Embryonic facial prominence (tissue), 1 donor: ENCODE data around the gene PPM1H.
A peak's percentile ranks its signal among the peaks of the same experiment; 100 is the strongest.

Experiments used
- DNase-seq: peaks from one replicate; pipeline ENCODE4 v3.0.0-alpha.2; 2016; ENCODE audit errors: extremely low spot score

PPM1H gene

DNA sequence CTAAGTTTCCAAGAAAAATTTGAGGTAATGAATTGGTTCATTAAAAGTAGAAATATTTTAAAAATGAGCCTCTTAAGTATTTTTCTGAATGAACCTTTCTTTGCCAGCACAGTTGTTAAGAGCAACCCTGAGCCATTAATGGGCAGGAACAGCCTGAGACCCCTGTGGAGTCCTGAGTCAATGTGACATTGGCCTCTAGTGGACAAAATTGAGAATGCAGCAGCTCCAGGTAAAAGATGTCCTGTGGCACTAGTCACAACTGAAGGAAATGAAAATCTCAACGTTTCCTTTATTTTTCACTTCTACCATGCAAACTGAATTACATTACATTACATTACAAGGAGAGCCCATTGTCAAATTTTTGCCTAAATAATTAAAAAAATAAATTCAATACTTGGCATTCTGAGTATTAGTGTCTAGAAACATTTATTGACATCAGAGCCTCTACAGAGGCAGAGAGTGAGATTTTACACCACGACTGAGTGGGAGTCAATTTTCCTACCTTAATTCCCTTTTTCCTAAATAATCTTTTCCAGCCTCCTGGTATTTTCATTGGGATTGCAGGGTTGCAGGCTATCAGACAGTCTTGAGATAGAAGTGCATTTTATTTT lies 135.7 kb downstream of the PPM1H start:
- DNase-seq: no peak

DNA sequence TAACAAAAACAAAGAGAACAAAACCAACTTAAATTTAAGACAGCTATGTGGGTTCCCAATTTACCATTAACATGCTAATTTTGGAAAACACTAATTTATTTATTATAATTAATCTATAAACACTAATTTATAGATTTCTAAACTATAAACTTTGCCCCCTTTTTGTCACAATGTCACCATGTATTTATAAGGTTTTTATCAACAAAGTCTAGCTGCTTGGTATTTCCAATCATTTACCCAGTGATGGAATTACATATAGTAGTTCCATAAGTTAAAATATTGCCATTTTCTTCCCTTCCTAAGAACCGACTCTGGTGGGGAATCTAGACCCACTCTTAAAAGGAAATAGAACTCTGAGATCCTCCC lies 140.7 kb downstream of the PPM1H start:
- no peak for DNase-seq

DNA sequence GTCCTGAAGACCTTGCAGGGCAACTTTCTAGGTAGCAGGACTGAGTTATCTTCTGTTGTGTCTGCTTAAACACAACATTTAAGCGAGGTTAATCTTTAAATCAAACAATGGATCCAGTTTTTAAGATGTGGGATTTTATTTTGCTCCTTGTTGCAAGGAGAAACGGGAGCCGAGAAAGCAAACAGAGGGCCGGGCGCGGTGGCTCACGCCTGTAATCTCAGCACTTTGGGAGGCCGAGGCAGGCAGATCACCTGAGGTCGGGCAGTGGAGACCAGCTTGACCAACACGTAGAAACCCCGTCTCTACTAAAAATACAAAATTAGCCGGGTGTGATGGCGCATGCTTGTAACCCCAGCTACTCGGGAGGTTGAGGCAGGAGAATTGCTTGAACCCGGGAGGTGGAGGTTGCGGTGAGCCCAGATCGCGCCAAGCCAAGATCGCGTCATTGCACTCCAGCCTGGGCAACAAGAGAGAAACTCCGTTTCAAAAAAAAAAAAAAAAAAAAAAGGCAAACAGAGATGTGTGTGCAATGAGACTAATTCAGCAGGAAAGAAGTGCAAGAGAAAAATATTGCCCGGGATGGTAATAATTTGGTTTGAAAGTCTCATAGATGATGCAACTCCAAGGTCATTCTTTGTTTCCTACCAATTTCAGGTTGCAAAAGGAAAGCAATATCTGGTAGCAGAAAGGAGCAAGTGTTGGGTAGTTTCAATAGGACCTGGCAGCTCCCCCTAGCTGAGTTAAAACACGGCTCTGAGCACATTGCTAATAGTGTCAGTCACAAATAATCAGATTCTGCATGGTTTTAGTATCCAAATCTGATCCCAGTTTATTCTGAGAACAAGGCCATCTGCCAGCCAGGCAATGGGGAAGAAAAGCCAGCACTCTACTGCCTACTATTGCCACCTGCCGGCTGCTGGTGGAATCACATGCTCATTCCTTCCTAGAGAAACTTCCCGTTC lies 141.4 kb downstream of the PPM1H start:
- DNase-seq: peak; percentile 92

DNA sequence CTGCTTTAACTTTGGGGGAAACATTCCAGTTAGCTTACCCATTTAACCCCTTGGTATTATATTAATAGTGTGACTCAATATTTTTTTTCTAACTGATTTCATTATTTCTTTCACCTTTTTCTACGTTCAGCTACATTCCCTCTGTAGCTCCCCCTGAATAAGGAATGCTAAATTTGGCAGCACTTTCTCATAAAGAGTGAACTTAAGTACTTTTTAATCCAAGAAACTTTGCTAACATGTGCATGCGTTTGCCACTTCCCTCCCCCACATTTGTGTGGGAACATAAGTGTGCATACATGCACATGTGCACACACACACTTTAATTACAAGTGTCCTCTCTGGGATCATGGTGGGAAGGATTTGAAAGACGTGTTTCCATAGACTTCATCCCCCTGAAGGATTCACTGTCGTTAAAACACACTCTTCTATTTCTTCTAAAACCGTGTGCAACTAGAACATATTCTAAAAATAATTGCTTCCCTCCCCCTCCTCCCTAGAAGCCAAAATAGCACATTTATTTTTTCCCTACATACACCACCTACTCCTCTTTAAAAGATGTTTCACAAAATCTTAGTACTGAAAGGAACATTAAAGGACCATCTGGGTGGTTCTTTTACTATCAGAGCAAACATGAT lies 142.6 kb downstream of the PPM1H start:
- DNase-seq: no peak

DNA sequence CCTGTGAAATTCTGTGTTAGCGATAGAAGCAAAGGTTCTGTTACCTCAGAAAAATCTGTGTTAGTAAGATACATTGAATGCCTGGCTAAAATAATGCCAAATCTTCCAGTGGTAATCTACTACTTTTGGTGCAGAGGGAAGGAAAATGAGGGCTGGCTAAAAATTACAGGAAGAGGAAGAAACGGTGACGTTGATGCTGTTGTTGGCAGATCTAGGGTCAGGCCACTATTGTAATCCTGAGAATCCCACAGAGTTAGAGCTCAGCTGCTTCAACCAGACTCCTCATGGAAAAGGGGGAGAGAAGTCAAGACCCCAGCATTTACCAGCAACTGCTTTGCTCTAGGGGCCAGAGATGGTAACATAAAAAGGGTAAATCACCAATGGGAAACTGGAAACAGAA lies 145.1 kb downstream of the PPM1H start:
- no peak for DNase-seq

DNA sequence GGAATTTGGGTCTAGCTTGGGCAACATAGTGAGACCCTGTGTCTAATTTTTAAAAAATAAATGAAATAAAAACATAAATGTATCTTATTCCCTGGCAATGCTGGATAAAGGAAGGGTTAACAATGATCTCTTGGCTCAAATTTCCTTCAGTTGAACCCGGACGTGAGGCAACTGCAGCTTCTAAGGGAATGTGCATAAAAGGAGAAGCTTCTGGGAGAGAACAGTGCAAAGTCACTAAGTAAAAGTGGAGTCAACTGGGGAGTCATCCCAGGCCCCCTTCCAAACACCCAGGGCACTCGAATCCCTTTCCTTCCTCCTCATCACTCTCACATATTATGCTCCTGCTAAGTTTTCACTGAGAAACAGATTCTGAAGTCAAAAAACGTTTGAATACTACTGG lies 147.3 kb downstream of the PPM1H start:
- DNase-seq: no peak

DNA sequence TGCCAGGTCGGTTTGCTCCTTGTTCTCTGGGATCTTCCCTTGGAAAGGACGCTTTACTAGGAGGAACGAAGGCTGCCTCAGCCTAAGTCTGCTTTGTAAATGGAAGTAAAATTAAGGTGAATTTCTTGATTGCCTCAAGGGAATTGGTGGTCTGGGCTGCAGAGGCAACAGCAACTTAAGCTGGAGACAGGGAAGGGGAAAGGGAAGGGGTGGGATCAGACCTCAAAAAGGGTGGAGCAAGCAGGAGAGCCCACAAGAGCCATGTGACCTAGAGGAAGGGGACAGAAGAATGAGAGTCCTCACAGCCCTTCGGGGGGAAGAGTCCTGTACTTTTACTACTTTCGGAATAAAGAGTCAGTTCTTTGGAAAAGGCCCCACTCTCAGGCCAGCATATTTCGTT lies 147.9 kb downstream of the PPM1H start:
- no peak for DNase-seq

DNA sequence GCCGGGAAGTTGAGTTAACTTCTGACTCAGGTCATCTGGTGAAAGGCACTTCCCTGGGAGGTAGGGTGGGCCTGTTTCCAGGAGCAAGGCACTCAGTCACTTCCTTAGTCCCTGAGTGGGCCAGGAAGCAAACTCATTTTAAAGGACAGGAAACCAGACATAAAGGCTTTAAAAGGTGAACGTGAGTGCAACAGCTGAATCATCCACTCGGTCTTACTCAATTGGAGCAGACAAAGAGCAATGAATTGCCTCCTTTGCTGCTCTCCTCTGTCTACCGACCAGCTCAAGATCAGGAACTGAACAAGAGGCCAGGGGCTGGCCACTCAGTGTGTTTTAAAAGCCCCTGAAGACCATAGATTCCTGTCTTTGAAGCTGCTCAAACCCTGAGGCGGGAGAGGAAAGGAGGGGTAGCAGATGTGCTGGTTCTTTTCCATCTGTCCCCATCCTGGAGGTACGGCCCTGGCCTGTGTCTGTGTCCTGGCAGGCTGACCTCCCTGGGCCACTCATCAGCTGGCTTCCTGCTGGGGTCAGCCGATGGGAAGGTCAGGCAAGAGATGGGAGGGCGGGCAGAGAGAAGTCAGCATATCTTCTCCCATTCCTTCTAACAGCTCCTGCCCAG lies 148.9 kb downstream of the PPM1H start:
- no peak for DNase-seq

DNA sequence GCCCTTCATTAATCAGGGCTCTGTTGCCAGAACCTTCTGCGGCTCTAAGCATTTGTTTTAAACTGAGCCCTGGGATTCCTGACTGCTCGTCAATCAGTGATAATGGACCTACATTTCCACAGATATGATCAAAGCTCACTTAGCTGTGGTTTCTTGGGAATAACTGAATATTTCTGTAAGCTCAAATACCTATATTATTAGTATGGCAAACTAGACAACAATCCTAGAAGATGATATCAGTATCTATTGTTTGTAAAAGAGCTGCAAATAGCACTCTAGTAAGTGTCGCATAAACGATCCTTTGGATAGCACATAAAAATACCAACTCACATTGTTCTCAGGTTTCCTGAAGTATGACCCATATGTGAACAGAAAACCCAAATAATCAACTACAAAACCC lies 150.4 kb downstream of the PPM1H start:
- no peak for DNase-seq

DNA sequence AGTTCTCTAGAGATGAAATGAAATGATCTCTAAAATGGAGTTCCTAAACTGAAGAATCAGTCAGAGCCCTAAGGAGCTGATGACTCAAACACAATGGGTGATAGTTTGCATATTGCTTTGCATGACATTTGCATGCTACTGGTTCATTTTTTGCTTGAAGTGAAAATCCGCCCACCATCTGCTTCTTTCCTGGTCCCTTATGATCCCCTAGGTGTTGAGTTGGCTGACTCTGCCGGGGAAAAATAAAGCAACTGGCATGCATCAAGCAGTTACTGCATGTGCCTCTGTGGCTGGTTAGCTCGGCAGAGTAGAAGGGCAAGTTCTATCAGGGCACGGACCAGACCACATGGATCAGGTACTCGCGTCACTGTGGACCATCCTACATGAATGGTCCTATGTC lies 151.1 kb downstream of the PPM1H start:
- no peak for DNase-seq

DNA sequence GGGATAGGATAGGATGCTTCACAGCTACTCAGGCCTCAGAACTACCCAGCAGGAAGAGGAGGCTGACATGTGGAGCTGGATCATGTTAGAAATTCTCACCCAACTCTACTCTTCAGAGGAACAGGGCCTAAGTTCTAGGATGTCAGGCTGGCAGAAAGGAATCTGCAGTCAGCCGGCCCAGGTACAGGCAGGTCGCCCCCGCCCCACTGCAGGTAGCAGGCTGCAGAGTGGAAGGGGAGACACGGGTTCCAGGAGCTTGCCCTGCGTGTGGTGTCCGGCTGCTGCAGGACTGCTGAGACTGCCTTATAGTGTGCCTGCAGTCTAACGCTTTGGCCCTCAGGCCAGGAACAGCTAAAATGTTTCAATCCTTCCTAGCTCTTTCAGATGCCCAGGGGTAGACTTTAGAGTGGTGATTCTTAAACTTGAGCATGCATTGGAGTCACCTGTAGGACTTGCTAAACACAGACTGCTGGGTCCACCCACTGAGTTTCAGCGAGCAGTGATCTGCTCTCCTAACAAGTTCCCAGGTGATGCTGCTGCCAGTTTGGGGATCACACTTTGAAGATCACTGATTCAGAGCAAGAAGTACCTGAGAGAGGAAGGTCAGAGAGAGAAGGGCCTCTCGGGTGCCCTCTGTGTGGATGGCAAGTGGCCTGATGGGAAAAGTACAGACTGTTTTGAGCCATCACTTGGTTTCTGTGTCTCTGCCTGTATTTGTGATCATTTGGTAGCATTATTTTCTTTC lies 153.6 kb downstream of the PPM1H start:
- DNase-seq: no peak

DNA sequence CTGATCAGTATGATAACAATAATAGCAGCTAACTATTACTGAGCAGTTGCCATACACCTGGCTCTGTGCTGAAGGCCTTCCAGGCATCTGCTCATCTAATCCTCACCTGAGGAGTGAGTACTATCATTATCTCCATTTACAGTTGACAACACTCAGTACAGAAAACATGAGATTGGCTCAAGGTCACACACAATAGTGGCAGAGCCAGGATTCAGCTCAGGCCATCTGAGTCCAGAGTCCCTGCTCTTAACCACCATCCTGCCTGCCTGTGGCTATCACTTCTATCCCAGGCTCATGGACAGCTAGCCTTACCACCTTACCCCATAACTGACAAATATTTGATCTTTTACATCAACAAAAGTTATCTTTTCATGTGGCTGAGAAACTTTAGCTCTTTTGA lies 155.5 kb downstream of the PPM1H start:
- no peak for DNase-seq

DNA sequence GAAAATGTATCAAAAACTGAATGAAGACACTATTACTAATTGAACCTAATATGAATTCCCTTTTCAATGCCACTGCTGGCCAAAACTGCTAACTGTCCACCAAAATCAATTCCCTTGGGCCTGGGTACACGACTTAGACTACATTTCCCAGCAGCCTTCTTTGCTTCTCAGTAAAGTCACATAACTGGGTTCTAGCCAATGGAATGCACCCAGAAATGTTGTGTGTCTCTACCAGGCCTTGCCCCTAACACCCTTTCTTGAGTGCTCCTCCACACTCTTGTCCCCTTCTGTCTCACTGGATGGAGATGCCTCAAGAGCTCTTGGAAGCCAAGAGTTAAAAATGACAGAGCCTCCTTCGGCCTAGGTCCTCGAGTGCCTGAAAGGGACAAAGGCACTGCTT lies 156.8 kb downstream of the PPM1H start:
- DNase-seq: no peak

DNA sequence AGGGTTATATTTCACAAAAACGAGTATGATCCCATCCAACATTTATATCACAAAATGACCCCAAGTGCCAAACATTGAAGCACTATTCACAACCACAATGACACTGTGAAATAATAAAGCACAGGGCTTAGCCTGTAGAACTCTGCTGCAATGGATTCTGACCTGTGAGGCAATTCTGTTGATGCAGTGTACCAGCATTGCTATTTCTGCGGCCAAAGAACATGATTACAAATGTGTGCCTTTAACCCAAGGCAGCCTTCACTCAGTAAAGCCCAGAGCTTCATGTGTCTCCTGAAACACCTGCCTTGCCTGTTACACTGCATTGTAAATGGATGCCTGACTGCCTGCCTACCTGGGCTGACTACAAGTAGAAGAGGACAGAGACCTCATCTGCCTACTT lies 158.0 kb downstream of the PPM1H start:
- DNase-seq: no peak

DNA sequence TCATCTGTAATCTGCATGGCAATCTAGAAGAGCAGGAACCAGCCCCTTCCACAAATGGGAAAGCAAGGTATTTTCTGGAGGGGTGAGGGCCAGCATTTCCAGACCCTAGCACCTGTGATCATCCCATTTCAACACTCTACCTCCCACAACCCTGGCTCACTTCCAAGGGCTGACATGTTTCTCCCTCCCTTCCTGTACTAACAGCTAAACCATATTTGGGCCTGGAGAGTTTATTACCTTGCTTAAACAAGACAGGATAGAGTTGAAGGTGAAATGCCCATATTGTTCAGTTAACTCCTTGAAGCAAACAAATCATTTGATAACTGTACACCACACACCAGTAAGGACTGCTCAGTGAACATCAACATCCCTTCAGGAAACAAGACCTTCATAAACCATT lies 158.4 kb downstream of the PPM1H start:
- DNase-seq: no peak

DNA sequence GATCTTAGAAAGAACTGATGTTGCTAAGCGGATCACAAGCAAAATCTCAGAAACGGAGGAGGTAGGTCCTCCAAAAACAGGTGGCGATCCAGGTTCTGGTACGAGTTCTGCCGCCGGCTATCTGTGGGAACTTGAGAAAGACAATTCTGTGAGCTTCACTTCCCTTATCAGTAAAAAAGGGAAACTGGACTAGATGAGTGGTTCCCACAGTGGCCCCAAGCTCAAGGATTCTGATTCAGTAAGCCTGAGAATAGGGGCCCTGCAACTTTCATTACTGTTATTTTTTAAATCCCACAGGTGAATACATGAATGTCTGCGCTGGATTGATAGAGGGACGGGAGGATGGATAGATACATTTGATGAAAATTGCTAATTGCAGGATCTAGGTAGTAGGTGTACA lies 160.2 kb downstream of the PPM1H start:
- DNase-seq: no peak

DNA sequence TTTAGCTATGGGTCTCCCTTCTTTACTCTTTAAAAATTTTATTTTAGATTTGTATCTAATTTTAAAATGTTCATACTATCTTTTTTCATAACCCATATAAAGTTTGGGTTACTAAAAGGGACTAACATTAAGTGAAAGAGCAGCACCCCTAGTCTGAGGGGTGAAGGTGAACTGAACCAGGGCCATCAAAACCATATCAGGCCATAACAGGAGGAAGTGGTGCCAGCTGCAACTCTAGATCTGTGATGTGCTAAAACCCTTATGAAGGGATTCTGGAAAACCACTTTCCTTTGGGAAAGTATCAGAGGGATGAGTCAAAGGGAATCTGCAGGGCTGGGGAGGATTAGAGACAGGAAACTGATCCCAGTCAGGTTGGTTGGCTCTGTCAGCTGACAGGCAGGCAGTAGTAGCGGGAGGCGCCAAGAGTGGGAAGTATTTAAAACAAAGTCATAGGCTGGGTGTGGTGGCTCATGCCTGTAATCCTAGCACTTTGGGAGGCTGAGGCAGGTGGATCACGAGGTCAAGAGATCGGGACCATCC lies 162.5 kb downstream of the PPM1H start:
- no peak for DNase-seq

DNA sequence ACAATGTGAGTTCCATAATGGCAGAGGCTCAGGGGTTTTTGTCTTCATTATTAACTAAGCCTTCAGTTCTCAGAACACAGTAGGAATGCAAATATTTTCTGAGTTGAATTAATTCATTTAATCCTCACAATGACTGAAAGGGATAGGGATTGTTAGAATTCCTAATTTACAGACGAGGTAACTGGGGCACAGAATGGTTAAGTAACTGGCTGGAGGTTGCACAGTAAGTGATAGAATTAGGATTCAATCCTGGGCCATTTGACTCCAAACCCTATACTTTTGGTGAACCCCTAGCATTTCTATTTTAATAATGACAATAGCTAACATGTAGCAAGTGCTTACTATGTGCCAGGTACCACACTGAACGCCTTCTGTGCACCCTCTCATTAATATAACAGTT lies 163.1 kb downstream of the PPM1H start:
- no peak for DNase-seq

DNA sequence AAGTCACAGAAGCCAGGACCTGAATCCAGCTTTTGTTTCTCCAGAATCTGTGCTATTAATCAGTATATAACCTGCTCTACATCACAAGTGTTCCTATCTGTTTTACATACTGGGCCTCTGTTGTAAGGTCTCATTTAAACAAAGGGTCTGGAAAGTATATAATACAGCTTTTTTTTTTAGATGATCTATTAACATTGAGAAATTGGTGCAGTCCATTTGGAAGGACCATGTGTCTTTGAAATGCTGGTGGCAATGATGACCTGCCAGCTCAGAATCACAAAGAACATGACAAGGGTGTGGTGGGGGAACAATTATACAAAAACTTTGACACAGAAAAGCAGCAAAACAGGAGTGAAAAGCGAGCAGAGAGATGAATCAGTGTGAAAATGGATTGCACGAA lies 164.6 kb downstream of the PPM1H start:
- no peak for DNase-seq

DNA sequence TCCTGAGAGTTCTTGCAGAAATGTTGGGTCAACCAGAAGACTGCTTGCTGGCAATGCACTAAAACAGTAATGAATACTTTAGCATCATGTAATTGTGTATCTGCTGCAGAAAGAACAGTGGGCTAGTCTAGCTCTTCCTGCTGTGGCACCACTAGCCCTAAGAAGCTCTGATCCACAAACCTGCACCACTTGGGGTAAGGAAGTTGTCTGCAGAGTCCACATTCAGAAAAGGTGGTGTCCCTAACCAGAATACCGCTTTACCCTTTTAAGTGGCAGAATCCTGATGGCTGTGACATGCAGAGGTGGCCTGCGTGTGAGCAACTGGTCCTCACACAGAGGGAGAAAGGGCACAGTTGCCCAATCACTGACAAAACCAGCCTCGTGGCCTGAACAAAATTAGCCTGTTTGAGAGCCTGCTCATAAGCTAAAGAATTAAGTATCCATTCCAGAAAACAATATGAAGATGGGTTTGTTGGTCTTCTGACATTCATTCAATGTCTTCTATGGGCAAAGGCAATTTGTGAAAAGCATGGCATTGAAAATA lies 165.8 kb downstream of the PPM1H start:
- no peak for DNase-seq

DNA sequence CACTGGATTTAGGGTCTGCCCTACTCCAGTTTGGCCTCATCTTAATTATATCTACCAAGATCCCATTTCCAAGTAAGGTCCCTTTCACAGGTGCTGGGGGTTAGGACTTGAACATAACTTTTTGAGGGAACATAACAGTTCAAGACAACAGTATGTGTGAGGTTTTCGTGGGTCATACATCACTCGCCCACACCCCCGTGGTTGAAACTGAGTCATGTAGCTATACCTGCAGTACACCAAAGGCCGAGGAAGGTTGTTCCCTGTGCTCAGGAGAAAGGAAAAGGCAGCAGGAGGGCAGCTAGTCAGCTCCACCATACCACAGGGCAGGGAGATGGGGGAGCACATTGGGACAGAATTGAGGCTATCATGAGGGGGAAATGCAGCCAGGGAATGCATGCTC lies 167.0 kb downstream of the PPM1H start:
- DNase-seq: no peak
